GM12878 (cell line): Measurements from ENCODE around the gene CORO1C. TPM values are rescaled to one million over a fixed set of nuclear protein-coding genes. Genes with fewer than 3 reads are reported as not detected.

Experiments
- BCLAF1 ChIP-seq: fragments of 450-650 bp; IDR thresholded peaks from 2 replicates; pipeline ENCODE4 v1.6.1; 2017; ENCODE audit warnings: antibody characterized with exemption, mild to moderate bottlenecking, moderate library complexity
- CBX3 ChIP-seq: fragments of 200-600 bp; sonication (generic); IDR thresholded peaks from 2 replicates; pipeline ENCODE4 v1.6.1; 2016; ENCODE audit warnings: low read depth, borderline replicate concordance
- HDAC2 ChIP-seq: fragments of 200-600 bp; sonication (generic); IDR thresholded peaks from 2 replicates; pipeline ENCODE4 v1.6.1; 2017
- MEF2A ChIP-seq: IDR thresholded peaks from 2 replicates; pipeline ENCODE4 v1.6.1; 2011; ENCODE audit warnings: low read depth, mild to moderate bottlenecking, low read length, moderate library complexity; ENCODE audit not compliant: insufficient read depth
- MTA3 ChIP-seq: IDR thresholded peaks from 2 replicates; pipeline ENCODE4 v1.6.1; 2012; ENCODE audit warnings: low read length, inconsistent platforms, borderline replicate concordance
- NFIC ChIP-seq: IDR thresholded peaks from 2 replicates; pipeline ENCODE4 v1.6.1; 2012; ENCODE audit warnings: low read depth, mild to moderate bottlenecking, inconsistent platforms, low read length, moderate library complexity
- PML ChIP-seq: IDR thresholded peaks from 2 replicates; pipeline ENCODE4 v1.6.1; 2012; ENCODE audit warnings: low read length, inconsistent platforms
- RB1 ChIP-seq: fragments of 450-650 bp; formaldehyde crosslinking; IDR thresholded peaks from 2 replicates; pipeline ENCODE4 v1.6.1; 2017; ENCODE audit warnings: mild to moderate bottlenecking, borderline replicate concordance
- ZNF592 ChIP-seq: fragments of 450-650 bp; IDR thresholded peaks from 2 replicates; pipeline ENCODE4 v1.6.1; 2017; ENCODE audit warnings: mild to moderate bottlenecking, moderate library complexity
- polyA plus RNA-seq, 11 experiments: library from polyadenylated mRNA; depleted of rRNA in 4 of 11; unstranded in 6 of 11; stranded (reverse) in 5 of 11; fragments of >200 nt; fragmentation: Nextera tagmentation in 4 of 11; fragmentation: Illumina TruSeq in 1 of 11; extraction: Ambion mirVana in 4 of 11; extraction: Trizol in 1 of 11; gene quantifications; 1 replicate in 1 of 11; 2 replicates in 10 of 11; pipeline versions ENCODE4 v1.2.1 to v1.2.3, GENCODE V29; 2011 to 2016; ENCODE audit warnings: inconsistent platforms in 2 of 11, missing spikeins in 2 of 11, low read depth in 1 of 11
- total RNA-seq, 4 experiments: library from RNA; depleted of rRNA in 3 of 4; stranded (reverse); fragments of >200 nt in 3 of 4; fragmentation: Illumina TruSeq in 1 of 4; extraction: Trizol in 1 of 4; gene quantifications; 2 replicates each; pipeline versions ENCODE4 v1.2.1 to v1.2.3, GENCODE V29; 2013 to 2021

The CORO1C gene
- total and polyA plus RNA-seq, 10 of the 15 experiments (the other 5 are each of a cell fraction or from before 2014, with no cell fraction given), result 52.7 to 254 (median 171) TPM

GRCh38 chr12:108729612-108730364 lies 1.5 kb downstream of the CORO1C start (continued):
- no peak for TF ChIP-seq CBX3
- no peak for TF ChIP-seq RB1
- no peak for TF ChIP-seq BCLAF1
- no peak for TF ChIP-seq MEF2A
- no peak for TF ChIP-seq ZNF592
- TF ChIP-seq PML, result peak; percentile 29; the same call in 1 of the 2 replicates
- TF ChIP-seq MTA3, result peak; percentile 47; the same call in 1 of the 2 replicates
- TF ChIP-seq HDAC2, result no peak
- TF ChIP-seq NFIC, result 0 out of 2 replicates have a peak, but pooled peaks have one; percentile 18
